ENCODE data around the gene SUSD6. TPM values are rescaled to one million over a fixed set of nuclear protein-coding genes. Genes with fewer than 3 reads are reported as not detected.

The SUSD6 gene
- total RNA-seq, 2 experiments from 2014 or later = 23.1 to 43.6 TPM

GRCh38 chr14:69648480-69649451, 37.4 kb downstream of the SUSD6 start:
- no peaks in the 10 kb centered on the region for H3K9me2 ChIP-seq (ENCODE audit: insufficient read depth, low read length)
- TF ChIP-seq EZH2phosphoT487 (IDR thresholded peaks at IDR 0.05; ENCODE audit: borderline replicate concordance, low read depth, low read length) = no peak
- no peak for TF ChIP-seq CTCF (conservative IDR thresholded peaks at IDR 0.05; ENCODE audit: low read length)
- peak; percentile 50 for DNase-seq (ENCODE audit: low spot score)
- CTCF ChIA-PET (ENCODE audit: unreplicated experiment) = interaction anchor here (0.9 kb wide), 2 partner anchors 9 to 19 kb away, joined by 3 read pairs; no protein-coding TSS in a partner anchor
- peaks cover 53% of the 10 kb centered on the region for H4K20me1 ChIP-seq (ENCODE audit: insufficient read depth, low read length)
- H2AFZ ChIP-seq (ENCODE audit: low read length) = no peak overlapping the region
- no TSS peak for BruUV-seq (replicated peaks)
- peak overlapping the region; percentile 48 for H3K4me3 ChIP-seq (ENCODE audit: low read depth, low read length, poor library complexity, severe bottlenecking)
- H3K27ac ChIP-seq (ENCODE audit: low read depth, low read length, poor library complexity, severe bottlenecking) = peak overlapping the region; percentile 58
- intact Hi-C loops (cut with micrococcal nuclease; ENCODE audit: unreplicated experiment) = no loop called here
- peaks cover 100% of the 10 kb centered on the region for H3K79me2 ChIP-seq (ENCODE audit: insufficient read depth, low read depth, low read length)
- POLR2A ChIA-PET = interaction anchor here (0.5 to 2.7 kb wide), 15 partner anchors 9 to 508 kb away, joined by 3 to 14 read pairs (median 5); partner anchors contain the start of gene SUSD6
- peaks cover 92% of the 10 kb centered on the region for H3K4me1 ChIP-seq (ENCODE audit: insufficient read depth, low read length, poor library complexity, severe bottlenecking)
- peaks cover 5% of the 10 kb centered on the region; the same call in 1 of the 2 replicates for H3K9me3 ChIP-seq (ENCODE audit: low read length)
- peak overlapping the region; percentile 84 for H3K4me2 ChIP-seq (ENCODE audit: low read length)
- peaks cover 42% of the 10 kb centered on the region for H3K36me3 ChIP-seq (ENCODE audit: insufficient read depth, low read length)

- Histone ChIP-seq H3K79me2 (ENCODE audit: insufficient read depth, low read depth, low read length) (peaks cover 100% of the 10 kb centered on the region), H2AFZ (ENCODE audit: low read length) (no peak overlapping the region), H3K9me2 (ENCODE audit: insufficient read depth, low read length) (no peaks in the 10 kb centered on the region), H3K9me3 (ENCODE audit: low read length) (no peaks in the 10 kb centered on the region), H3K4me3 (ENCODE audit: low read depth, low read length, poor library complexity, severe bottlenecking) (no peak overlapping the region), H3K27ac (ENCODE audit: low read depth, low read length, poor library complexity, severe bottlenecking) (peak overlapping the region; percentile 93), H3K4me2 (ENCODE audit: low read length) (peak overlapping the region; percentile 84), H3K4me1 (ENCODE audit: insufficient read depth, low read length, poor library complexity, severe bottlenecking) (peaks cover 88% of the 10 kb centered on the region), H4K20me1 (ENCODE audit: insufficient read depth, low read length) (peaks cover 70% of the 10 kb centered on the region), H3K36me3 (ENCODE audit: insufficient read depth, low read length) (peaks cover 37% of the 10 kb centered on the region)
- ChIA-PET CTCF (ENCODE audit: unreplicated experiment) (no interaction called here), POLR2A (interaction anchor here (0.5 kb wide), 1 partner anchor 22 kb away, joined by 5 read pairs; no protein-coding TSS in a partner anchor)
- DNase-seq (ENCODE audit: low spot score) = no peak
- no TSS peak for BruUV-seq (replicated peaks)
- TF ChIP-seq EZH2phosphoT487 (IDR thresholded peaks at IDR 0.05; ENCODE audit: borderline replicate concordance, low read depth, low read length) (no peak), CTCF (conservative IDR thresholded peaks at IDR 0.05; ENCODE audit: low read length) (no peak)
- intact Hi-C loops (cut with micrococcal nuclease; ENCODE audit: unreplicated experiment) = no loop called here
Measured at GRCh38 chr14:69650948-69651369, 39.6 kb downstream of the SUSD6 start.
